ENCODE data around the gene NFATC1.

The NFATC1 gene

DNA sequence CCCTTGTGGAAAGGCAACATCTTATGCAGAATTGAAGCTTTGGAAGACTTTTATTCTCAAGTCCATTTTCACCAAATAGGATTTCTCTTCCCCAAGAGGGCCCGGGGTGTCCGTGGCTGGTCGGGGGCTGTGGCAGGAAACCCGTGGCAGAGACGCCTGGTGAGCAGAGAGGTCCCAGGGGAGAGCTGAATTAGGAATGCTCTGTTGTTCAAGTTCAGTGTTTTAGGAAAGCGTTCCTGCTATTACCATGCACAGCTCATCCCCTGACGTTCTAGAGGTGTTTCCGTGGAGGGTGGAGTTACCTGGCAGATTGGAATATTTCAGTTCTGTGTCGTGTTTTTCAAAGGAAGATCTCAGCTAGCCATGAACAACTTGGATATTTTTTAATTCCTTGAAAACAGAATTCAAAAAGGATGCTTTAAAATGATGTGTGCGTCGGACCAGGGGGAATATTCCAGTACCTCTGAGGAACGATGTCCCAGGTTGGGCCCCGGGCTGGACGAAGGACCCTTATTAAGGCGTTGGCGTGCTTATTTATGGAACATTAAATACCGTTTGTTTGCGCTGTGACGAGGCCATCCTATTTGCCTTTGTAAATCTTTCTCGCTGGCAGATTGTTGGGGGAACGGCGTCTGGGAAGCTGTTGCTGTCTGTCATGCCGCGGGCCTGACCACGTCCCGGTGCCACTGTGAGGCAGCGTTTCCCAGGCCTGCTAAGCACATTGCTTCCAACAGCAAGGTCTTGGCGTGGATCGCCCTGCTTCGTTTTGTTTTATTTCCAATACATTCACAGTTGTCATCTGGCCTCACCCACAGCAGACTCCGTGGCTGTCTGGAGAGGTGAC is 8.2 kb downstream of the NFATC1 start:
- no peak for DNase-seq

DNA sequence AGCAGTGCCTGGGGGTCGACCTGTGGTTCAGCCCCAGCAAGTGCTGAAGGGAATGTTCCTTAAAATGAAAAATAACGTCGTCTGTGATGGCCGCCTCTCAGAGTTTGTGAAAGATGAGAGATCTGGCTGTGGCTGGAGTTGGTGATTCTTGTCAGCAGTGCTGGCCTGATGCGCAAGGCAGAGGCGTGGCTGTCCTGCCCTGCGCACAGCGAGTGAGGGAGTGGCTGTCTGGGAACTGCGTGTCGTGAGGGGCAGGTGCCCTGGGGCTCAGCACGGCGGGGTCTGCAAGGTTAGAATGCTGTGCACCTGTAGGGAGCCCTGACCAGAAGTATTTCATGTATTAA is 8.8 kb downstream of the NFATC1 start:
- DNase-seq = no peak

DNA sequence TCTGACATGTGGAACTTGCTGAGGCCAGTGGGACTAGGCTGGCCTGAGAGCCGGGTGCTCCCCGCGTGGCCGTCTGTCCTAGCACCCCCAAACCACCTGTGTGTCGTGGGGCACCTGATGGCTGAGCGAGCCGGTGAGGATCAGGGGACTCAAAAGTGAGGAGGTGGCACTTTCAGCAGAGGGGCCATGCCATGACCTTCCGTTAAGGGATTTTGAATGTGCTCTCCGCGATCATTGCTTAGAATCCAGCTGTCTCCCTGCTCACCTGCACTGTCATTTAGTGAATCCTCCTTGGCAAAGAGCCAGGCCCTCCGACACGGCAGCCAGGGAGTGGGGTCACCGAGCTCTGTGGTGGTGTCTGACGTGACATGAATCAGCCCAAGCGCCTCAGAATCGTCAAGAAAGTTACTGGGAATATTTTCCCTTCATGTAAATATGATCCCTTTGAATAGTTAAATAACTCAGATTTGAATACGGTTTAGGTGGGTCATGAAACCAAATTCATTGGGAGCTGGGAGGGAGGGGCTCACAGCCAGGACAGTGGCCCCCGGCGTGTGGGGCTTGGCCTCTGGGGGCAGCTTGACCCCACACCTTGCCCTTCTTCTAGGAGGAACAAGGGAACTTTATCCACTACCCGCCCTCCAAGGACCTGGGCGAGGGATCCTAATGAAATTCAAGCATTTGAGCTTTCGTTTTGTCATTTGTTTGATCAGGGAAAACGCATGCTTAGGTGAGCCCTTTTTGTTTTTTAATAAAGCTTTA is 9.5 kb downstream of the NFATC1 start:
- no peak for DNase-seq

DNA sequence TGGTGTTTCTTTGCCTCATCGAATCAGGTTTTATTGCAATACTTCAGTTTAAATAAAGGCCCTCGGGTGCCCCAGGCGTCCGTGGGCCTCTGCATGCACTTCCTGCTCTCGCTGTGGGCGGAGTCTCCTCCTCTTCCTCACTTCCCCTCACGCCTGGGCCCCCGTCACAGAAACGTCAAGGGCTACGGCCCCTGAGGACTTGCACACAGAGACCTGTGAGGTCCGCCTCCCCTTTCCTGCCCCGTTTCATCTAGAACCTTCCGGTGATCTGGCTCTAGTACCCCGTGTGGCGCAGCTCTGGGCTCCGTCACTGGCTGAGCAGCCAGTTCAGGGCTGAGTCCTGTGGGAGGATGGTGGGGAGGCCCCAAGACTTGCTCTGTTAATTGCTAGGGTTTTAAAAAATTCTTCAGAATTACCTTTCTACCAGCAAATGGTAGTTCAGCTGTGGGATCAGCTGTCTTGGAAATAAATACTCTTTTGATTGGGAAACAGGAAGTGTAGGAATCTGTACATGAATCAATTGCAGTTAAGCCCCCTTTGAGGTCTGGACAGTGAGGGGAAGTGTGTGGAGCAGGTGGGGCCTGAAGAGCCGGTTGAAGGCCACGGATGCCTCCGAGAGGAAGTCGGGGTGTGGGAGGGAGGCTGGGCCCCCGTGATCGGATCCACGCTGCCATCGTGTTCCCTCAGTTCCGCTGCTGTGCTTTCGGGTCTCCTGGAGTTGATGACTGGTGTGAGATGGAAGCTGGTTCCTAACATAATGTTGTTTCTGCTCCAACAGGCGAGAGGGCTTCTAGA is 10.2 kb downstream of the NFATC1 start:
- DNase-seq = peak in 11 of 58 donors; percentile 9 to 40 (median 25)

DNA sequence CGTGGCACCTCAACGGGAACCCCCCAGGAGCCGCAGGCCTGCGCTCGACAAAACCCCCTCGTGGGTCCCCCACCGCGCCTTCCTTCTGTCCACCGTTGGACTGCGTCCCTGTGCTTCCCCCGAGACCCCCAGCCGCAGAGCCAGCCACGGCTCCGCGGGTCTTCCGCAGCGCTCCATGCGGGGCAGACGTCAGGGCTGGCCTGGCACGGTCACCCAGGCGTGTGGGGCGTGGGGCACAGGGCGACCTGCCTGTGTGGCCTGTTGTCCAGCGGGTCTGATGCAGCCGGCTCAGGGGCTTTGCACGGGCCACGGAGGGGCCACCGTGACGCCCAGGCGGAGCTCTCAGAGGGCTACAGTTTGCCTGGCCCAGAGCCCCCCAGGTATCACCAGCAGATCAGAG is 11.0 kb downstream of the NFATC1 start:
- no peak for DNase-seq

DNA sequence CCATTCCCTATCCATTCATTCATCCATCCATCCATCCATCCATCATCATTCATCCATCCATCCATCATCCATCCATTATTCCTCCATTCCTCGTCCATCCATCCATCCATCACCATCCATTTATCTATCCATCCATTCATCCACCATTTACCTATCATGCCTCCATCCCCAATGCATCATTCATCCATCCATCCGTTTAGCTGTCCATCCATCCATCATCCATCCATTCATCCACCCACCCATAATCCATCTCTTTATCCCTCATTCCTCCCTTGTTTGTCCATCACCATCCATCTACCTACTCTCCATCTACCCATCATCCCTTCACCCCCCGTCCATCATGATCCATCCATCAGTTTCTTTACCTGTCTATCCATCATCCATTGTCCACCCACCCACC is 13.6 kb downstream of the NFATC1 start:
- no peak for DNase-seq

DNA sequence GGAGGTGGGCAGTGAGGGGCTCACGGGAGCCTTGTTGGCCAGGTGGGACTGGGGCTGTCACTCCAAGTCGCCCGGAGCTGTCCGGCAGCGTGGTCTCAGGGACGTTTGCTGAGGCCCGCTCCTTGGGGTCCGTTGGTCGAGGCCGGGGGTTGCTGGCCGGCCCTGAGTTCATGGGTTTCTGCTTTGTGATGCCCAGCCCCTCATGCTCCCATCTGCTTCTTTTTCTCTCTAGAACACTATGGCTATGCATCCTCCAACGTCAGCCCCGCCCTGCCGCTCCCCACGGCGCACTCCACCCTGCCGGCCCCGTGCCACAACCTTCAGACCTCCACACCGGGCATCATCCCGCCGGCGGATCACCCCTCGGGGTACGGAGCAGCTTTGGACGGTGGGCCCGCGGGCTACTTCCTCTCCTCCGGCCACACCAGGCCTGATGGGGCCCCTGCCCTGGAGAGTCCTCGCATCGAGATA is 14.5 kb downstream of the NFATC1 start:
- no peak for DNase-seq

DNA sequence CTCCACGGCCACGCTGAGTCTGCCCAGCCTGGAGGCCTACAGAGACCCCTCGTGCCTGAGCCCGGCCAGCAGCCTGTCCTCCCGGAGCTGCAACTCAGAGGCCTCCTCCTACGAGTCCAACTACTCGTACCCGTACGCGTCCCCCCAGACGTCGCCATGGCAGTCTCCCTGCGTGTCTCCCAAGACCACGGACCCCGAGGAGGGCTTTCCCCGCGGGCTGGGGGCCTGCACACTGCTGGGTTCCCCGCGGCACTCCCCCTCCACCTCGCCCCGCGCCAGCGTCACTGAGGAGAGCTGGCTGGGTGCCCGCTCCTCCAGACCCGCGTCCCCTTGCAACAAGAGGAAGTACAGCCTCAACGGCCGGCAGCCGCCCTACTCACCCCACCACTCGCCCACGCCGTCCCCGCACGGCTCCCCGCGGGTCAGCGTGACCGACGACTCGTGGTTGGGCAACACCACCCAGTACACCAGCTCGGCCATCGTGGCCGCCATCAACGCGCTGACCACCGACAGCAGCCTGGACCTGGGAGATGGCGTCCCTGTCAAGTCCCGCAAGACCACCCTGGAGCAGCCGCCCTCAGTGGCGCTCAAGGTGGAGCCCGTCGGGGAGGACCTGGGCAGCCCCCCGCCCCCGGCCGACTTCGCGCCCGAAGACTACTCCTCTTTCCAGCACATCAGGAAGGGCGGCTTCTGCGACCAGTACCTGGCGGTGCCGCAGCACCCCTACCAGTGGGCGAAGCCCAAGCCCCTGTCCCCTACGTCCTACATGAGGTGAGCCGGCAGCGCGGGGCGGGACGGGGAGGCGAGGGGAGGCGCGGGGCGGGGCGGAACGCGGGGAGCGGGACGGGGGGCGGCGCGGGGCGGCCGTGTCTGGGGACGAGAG is 15.2 kb downstream of the NFATC1 start:
- DNase-seq = no peak

DNA sequence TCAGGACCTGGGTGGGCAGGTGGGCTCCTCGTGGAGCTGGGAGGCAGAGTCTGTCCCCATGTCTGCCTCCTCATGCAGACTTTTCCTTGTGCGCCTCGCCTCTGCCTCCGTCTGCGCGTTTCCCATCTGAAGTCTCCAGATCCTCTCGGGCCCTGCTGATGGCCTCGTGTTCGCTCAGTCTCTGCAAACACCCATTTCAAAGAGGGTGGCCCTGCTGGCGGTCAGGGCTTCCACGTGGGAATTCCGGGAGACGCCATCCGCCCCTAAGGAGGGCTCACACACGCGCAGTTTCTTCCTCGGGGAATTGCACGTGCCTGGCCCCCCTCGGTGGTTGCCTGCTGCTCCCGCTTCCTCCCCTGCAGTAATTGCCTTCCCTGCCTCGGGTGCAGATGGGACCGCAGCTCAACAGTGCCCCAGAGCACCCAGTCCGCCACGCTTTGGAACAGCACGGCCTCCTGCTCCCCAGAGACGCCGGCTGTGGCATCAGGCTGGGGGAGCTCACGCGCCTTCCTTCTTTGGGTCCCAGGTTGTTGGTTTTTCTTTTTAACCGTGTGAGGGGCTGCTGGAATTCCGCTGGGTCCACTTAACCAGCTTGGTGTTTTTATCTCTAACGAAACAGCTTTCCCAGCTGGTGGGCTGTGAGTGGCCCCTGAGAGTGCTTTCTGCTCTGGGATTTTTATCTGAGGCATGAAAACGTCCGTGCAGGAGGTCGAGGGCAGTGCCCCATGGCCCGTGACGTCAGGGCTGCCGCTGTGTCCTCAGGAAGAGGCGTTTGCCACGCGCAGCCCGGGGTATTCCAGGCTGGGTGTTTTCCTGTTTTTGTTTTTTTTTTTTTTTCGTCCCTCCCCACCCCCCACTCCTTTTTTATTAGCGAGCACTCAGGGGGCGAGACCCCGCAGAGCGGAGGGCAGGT is 16.1 kb downstream of the NFATC1 start:
- DNase-seq = no peak

DNA sequence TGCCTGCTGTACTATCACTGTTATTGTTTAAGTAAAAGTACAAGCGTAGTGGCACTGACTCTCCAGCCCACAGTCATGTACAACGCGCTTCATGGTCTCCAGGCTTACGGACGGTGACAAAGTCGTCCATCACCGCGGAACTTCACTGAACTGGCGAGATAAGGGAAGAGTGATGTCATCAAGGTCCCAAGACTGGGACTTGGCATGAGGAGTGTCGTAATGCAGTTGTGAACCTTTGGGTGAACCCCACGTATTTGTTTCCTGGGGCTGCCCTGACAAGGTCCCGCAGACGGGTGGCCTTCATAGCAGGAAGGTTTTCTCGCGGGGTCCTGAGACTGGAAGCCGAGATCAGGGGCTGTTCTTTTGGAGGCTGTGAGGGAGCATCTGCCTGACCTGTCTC is 17.3 kb downstream of the NFATC1 start:
- DNase-seq = no peak

DNA sequence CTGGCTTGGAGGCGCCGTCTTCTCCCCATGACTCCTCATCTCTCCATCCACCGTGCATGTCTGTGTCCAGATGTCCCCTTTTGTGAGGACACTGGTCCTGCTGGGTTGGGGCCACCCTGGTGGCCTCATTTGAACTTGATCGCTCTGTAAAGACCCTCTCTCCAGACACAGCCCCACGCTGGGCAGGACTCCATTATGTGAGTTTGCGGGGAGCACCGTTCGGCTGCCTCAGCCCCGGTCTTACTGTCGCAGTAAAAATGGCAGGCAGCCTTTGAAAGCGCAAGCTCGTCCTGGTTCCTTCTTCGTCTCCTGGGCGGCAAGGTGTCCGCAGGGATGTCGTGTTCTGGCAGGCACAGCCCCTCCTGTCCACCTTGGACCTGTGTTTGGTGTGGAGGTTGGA is 17.7 kb downstream of the NFATC1 start:
- DNase-seq = no peak

DNA sequence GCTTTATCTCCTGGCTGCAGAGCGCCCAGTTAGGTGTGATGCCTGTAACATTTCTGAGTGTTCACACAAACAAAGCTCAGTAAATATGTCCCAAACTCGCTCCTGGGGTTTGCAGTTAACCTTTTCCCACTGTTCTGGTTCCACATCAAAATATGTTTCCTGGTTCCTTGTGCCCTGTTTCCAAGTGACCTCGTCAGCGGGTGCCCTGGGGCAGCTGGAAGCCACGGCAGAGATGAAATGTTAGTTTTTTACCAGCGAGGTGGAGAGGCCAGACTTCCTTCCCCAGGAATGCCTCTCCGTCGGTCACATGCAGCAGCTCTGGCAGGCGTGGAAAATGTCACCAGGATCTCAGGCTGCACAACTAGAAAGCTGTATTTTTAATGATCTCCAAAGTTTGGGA is 18.2 kb downstream of the NFATC1 start:
- no peak for DNase-seq

DNA sequence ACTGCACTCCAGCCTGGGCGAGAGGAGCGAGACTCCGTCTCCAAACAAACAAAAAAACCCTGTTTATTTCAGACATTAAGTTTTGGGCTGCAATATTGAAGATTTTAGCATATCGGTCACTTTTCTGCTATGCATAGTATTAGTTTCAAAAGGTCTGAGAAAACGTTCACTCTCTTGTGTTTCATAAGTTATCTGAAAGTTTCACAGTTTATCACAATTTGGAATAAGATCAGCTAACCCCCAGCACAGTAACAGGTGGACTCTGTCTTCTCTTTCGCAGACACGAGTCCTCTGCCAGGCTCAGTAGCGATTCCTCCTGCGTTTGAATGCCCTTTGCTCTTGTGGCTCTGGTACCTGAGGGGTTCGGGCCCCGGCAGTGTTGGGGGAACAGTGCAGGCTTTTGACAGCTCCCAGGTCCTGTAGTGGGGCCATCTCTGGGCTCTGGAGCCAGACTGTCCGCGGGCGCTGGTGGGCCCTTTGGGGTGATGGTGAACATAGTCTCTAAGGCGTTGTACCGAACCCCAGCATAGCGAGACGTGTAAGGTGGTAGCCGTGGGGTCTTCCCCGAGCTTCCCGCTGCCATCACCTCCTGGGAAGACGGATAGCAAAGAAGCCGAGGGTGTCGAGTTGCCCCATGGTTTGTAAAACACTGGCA is 20.4 kb downstream of the NFATC1 start:
- no peak for DNase-seq

DNA sequence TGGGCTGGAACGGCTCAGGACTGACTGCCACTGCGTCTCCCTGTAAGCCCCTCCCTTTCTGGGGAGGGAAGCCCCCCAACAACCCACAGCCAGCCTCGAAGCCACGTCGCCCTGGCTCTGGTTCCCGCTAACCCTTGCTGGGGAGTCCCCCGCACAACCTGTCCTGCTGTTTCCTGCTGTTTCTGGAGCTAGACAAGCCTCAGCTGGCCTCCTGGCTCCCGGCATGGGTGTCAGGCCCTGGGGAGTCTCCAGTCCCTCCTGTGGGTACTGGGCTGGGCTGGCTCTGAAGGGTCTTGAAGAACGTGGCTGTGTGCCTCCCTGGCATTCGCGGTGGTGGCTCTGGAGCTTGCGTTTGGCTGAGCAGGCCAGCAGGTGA is 20.9 kb downstream of the NFATC1 start:
- no peak for DNase-seq

DNA sequence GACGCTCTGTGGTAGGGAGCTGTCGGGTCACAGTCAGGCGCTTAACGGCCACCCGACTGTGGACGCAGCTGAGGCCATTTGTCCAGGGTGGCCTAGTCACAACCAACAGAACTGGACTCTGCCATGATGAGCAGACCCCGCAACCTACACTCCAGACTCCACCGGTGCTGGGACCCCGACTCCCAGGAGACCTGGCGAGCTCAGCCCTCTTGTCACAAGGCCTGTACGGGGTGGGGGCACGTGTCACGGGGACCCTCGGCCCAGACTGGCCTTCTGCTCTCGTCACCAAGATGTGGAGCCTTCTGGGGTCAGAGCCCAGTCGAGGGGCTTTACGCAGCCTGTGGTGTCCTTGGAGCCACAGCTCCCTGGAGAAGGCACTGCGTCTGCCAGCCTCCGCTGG is 22.5 kb downstream of the NFATC1 start:
- DNase-seq = no peak

DNA sequence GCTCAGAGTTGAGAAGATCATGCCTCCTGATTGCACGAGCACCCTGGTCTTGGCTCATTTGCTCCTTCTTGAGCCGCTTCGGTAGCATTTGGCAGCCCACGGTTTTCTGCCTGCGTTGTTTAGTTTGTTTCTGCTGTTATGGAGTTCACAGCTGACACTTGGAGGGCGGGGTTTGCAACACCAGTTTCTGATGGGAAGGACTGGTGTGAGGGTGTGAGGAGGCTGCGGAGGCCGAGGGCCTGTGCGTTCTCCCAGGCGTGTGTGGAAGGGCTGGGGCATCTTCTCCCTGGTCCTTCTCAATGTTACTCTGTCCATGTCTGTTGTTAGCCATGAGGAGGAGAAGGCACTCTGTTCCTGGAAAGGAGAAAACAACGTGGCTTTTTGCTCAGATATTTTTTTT is 22.9 kb downstream of the NFATC1 start:
- no peak for DNase-seq

DNA sequence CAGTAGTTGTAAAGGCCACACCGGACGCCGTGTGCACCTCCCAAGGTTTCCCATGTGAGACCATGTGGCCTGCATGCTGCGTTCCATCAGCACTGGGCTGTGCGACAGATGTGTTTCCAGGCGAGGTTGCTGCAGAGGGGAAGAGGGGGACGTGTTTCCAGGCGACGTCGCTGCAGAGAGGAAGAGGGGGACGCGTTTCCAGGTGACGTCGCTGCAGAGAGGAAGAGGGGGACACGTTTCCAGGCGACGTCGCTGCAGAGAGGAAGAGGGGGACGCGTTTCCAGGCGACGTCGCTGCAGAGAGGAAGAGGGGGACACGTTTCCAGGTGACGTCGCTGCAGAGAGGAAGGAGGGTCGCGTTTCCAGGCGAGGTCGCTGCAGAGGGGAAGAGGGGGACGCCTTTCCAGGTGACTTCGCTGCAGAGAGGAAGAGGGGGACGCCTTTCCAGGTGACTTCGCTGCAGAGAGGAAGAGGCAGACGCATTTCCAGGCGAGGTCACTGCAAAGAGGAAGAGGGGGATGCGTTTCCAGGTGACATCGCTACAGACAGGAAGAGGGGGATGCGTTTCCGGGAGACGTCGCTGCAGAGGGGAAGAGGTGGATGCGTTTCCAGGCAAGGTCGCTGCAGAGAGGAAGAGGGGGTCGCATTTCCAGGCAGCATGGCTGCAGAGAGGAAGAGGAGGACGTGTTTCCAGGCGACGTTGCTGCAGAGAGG is 24.5 kb downstream of the NFATC1 start:
- DNase-seq = no peak

DNA sequence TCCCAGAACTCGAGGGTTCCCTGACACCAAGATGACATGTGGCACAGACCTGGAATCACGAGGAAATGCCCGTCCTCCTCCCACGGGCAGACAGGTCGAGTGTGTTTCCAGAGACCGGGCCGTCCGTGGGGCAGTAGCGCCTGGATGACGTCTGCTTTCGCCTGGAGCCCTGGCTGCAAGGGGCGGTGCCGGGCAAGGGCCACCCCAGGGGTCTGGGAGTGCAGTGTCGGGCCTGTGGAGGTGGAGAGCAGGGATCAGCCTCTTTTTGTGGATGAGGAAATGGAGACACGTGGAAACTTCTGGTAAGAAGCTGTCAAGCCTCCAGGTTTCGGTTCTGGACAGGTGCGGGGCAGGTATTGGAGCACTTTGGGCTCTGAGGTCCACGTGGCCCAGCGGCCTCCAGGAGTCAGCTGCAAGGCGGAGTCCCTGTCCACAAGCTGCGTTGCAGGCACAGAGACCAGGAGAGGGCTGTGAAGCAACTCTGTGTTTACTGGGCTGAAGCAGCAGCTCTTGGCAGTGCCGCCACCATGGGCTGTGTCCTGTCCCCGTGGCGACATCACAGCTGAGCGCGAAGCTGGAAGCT is 25.6 kb downstream of the NFATC1 start:
- DNase-seq = no peak

Data from anterior cingulate cortex (tissue), 58 donors.